Fibroblast of skin of left biceps (primary cell): Measurements from ENCODE around the gene STXBP2.

ENCODE experiments used
- DNase-seq, 2 experiments: peaks; one replicate each; pipeline ENCODE4 v3.0.0-alpha.2; 2013; ENCODE audit warnings: low read depth in 2 of 2

Gene STXBP2

DNA sequence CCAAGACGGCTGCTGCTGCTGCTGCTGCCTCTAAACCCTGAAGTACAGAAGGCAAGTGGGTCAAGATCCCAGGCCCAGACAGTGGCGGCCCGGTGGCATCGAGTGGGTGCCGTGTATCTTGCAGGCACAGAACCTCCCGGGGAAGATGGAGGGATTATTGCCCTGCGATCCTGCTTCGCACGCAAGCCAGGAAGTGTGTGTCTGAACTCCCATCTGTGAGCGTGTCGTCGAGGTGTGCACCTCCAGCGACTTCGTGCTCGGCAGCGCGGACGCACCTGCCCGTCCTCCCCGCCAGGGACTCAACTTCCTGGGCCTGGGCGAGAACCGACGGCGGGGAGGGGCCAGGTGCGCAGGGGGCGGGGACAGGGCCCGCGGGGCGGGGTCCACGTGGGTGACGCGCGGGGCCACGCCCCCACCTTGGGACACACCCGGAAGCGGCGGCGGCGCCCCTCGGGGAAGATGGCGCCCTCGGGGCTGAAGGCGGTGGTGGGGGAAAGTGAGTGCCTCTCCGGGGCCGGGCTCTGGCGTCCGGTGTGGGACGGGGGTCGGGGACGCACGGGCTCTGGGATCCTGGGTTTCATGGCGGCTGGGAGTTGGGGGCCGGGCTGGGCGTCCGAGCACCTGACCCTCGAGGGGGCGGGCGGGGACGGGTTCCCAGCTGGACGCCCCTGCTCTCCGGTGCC, at the start of gene STXBP2:
Gene STXBP2, plus strand, starts transcription at position 420 of the 683 bp plus-strand sequence. Its CDS starts 40 bp downstream, at position 460.
- DNase-seq = no peak

DNA sequence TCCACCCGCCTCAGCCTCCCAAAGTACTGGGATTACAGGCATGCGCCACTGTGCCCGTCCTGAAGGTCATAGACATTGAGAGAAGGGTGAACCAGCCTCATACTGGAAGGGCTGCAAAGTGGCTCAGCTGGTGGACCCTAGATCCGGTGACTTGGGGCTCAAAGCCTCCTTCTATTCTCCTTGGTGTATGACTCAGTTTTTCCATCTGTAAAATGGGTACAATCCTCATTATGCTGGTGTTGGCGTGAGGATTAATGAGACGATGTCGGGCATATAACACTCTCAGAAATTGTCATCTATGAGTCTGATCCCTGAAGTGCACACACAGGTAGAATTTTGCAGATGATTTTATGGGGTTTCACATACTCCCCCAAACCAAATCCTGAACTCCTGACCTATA, 47.1 kb upstream of the STXBP2 start:
- no peak for DNase-seq

DNA sequence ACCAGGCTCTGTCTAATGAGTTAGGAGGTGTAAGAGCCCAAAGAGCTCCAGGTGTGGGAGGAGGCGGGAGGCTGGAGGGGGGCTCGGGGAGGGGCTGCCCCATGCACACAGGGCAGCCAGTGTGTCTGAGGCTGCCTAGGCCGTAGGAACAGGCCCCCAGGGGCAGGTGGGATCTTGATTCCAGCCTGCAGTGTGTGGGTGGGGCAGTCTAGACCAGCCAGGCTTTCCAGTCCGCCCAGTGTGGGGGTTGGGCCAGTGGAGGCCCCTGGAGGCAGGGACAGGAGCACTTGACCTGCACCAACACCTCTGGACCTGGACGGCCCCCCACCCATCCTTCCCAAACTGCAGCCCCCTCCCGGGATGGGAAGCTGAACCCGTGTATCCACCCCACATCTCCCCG, 46.7 kb upstream of the STXBP2 start:
- no peak for DNase-seq

DNA sequence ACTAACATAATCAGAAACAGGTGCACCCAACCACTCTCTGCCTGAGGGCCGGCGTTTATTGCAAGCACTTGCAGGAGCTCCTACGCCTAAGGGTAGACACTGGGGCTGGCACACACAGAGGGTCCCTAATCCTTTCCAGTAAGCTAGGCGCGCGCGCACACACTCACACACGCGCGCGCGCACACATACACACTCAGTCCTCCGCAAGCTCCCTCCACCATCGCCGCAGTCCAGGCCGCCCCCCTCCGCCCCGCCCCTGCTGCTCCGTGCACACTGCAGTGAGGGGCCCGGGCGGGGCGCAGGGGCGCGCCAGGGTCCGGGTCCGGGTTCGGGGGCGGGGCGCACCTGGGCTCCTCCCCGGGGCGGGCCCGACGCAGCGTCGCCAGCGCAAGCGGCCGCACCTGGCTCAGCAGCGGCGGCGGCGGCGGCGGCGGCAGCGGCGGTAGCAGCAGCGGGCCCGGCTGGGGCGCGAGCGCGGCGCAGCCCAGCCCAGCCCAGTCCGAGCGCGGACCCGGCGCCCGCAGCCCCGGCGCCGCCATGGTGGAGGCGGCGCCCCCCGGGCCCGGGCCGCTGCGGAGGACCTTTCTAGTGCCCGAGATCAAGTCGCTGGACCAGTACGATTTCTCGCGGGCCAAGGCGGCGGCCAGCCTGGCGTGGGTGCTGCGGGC, 41.3 kb upstream of the STXBP2 start, which contains the start of gene CAMSAP3:
Gene CAMSAP3, plus strand, starts transcription at position 398 of the 668 bp plus-strand sequence. Its CDS starts 140 bp downstream, at position 538.
- DNase-seq = no peak

DNA sequence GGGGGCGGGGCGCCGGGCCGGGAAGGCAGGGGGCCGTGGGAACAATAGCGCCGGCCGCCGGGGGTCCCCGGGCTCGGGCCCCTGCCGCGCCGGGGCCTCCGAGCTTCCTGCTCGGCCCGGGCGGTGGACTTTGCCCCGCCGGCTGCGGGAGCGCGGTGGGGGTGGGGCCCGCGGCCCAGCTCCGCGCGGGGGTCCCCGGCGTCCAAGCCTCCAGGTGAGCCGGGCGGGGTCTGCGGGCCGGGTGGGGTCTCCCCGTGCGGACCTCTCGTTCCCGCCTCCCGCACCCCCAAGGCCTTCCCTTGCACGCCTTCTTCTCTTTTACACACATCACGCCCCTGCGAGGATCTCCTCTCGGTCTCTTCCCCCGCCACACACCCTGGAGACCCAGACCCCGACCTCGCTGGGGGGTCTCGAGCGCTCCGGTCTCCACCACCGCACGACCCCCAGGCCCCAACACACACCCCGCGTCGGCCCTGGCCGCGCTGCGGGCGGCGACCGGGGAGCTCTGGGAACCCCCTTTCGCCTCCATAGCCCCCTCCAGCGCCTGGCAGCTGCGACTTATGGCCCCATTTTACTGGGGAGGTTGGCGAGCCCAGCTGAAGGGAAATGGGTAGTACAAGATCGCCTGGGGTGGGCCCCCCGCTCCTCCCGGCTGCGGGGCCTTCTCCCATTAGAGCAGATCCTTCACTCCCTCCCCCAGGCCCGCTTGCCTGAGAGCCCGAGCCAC, 40.5 kb upstream of the STXBP2 start:
- DNase-seq = no peak

DNA sequence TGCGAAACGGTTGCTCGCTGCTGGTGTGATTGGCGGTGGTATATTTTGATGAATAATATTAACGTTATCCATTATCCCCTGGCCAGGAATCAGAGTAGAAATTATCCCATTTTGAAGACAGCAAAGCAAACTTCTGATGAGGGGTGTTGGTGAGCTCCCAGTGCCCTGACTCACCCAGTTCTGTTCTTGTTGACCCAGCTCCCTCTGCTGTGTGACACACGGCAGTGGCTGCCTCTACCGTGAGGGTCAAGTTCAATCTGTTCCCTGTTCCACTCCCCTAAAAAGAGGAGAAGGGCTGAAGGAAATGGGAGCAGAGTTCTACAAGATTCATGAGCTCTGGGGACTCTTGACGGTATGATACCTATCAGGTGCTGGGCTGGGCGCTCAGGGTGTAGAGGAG, 39.2 kb upstream of the STXBP2 start:
- no peak for DNase-seq

DNA sequence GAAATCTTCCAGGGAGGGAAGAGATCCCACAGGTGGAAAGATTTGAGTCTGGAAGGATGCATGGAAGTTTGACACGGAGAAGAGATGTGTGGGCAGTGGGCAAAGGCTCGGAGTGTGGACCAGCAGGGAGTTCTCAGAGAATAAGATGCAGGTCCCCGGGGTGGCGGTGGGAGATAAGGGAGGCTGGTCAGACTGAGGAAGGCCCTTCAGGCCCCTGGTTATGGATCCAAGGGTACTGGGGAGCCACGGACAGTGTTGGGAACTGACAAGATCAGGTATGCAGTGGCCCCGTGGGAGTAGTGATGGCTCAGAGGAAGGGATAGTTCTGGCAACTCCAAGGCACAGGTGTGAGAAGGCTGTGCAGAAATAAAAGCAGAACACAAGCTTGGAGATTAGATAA, 38.7 kb upstream of the STXBP2 start:
- no peak for DNase-seq

DNA sequence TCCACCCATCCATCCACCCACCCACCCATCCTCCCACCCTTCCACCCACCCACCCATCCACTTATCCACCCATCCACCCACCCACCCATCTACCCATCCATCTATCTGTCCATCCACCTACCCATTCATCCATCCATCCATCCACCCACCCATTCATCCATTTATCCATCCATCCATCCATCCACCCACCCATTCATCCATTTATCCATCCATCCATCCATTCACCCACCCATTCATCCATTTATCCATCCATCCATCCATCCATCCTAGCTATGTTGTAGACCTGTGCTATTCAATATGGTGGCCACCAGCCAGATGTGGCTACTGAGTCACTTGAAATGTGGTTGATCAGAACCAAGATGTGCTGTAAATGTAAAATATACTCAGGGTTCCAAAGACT, 36.2 kb upstream of the STXBP2 start:
- DNase-seq = no peak

DNA sequence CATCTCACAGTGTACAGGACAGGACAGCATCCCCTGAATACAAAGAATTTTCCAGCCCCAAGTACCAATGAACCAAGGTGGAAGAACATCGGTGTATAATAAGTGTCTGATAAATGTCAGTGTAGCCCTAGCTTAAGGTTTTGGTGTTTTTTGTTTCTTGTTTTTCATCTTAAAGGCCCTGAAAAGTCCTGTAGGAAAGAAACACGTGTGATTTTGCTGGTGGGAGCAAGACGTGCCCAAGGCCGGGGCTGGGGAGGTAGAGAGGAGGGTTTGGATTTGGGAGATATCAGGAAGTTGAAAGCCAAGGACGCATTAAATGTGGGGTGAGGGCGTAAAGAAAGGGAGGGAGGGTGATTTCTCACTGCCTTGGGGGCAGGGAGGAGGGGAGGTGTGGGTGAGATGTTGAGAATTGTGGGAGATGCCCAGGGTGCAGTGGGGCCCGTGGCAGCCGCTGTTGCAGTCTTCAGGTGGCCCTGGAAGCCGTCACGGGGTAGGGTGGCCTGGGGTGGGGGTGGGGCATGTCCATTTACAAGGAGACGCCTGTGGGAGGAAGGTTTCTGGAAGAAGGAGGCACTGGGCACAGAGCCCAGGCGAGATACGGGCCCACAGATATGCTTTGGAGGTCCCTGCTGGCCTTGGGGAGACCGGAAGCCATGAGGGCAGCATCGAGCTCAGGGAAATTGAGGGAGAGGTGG, 34.5 kb upstream of the STXBP2 start:
- DNase-seq = no peak

DNA sequence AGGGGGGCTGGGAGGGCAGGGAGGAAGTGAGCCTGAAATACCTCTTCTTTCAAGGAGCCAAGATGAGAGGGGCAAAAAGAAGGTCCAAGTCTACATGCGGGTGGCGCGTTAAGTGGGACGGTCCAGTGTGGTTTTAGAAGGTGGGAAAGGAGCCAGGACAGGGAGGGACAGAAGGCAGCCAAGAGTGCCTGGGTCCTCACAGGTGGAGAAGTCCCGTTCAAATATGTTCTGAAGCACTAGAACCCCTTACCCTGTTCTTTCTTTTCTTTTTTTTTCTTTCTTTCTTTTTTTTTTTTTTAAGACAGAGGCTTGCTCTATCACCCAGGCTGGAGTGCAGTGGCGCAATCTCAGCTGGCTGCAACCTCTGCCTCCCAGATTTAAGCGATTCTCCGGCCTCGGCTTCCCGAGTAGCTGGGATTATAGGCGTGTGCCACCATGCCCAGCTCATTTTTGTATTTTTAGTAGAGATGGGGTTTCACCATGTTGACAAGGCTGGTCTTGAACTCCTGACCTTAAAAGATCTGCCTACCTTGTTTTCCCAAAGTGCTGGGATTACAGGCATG, 33.9 kb upstream of the STXBP2 start:
- no peak for DNase-seq

DNA sequence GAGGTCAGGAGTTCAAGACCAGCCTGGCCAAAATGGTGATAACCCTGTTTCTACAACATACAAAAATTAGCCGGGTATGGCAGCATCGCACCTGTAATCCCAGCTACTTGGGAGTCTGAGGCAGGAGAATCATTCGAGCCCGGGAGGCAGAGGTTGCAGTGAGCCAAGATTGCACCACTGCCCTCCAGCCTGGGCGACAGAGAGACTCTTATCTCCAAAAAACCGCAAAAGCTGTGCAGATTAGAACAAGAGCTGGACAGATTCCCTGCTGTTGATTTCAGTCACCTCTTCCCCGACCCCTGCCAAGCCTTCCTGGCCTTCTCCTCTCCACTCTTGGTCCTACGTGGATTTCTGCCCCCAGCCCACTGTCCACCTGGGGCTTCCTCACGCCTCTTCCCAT, 33.0 kb upstream of the STXBP2 start:
- no peak for DNase-seq

DNA sequence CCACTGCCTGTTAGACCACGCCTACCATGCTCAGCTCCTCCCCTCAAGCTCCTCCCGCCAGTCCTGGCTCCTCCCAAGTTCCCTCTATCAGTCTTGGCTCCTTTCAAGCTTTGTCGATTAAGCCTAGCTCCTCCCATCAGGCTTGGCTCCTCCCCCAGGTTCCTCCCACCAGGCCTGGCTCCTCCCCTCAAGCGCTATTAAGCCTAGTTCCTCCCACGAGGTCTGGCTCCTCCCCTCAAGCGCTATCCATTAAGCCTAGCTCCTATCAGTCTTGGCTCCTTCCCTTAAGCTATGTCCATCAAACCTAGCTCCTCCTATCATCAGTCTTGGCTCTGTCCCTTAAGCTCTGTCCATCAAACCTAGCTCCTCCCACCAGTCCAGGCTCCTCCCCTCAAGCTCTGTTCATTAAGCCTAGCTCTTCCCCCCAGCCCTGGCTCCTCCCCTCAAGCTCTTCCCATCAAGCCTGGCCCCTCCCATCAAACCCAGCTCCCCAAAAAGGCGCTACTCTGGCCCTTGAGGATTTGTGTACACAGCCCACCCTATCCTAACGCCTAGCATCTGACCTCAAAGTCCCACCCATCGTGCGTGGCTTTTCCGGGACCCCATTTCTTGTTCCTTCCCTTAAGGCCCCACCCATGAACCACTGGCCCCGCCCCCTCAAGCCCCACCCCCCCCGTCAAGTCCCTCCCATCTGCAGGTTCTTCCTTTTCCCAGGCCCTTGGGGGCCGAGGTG, 31.3 kb upstream of the STXBP2 start:
- DNase-seq = no peak

DNA sequence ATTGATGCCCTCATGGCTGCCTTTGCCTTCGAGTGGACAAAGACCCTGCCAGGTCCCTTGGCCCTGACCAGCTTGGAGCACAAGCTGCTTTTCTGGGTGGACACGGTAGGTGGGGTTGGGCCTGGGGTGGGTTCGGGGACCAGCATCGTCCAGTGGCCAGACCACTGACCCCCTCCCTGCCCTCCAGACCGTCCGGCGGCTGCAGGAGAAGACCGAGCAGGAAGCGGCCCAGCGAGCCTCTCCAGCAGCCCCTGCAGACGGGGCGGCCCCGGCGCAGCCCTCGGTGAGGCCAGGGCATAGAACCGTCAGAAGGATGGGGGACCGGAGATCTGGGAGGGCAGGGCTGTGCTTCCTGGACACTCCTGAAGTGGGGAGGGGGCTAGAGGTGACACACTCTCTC, 30.6 kb upstream of the STXBP2 start:
- no peak for DNase-seq

DNA sequence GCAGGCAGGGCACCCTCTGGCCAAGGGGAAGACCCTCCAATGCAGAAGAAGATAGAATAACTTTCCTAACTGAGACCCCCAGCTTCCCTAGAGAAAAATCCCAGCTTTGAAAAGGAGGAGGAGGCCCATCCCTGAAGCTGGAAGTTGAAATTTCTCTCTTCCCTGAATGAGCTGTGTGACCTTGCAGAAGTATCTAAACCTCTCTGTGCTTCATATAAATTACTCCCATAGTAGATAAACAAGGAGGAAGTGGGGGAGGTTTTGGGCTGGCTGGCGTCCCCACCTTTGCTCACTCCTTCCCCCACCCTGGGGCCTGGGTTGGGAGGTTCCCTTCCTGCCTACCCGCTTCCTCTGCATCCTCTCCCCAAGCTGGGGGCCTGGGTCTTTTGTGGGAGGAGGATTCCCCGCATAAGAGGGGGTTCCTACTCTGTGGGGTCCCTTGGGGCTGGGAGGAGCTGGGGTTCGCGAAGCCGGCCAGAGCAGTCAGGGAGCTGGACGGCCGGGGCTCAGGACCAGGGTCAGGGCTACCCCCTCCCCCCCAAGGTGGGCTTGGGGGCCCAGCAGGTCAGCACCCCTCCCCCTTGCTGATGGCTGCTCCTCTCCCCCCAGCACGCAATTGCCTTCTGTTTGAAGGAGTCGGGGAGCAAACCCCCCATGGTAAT, 29.6 kb upstream of the STXBP2 start:
- DNase-seq = no peak

DNA sequence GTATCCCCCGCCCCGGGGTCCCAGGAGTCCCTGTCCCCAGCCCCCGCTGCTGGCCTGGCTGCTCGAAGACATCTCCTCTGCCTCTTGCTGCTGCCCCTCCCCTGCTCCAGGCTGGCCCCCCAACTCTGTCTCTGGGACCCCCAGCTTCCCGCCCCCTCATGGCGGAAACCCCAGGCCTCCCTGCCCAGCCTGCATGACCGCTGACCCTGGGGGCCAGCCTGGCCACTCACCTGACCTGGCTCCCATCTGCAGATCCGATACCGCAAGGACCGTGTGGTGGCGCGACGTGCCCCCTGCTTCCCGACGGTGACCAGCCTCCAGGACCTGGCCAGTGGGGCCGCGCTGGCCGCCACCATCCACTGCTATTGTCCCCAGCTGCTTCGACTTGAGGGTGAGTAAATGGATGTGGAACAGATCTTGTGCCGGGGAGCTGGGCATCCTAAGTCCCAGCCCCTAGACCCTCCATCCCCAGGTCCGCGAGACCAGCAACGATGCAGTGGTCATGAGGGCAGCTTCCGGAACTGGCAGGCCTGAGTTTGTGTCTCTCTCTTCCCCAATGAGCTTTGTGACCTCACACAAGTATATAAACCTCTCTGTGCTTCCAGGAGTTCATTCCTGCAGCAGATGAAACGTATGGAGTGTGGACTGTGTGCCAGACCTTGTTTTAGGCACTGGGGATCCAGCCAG, 28.9 kb upstream of the STXBP2 start:
- DNase-seq = no peak

DNA sequence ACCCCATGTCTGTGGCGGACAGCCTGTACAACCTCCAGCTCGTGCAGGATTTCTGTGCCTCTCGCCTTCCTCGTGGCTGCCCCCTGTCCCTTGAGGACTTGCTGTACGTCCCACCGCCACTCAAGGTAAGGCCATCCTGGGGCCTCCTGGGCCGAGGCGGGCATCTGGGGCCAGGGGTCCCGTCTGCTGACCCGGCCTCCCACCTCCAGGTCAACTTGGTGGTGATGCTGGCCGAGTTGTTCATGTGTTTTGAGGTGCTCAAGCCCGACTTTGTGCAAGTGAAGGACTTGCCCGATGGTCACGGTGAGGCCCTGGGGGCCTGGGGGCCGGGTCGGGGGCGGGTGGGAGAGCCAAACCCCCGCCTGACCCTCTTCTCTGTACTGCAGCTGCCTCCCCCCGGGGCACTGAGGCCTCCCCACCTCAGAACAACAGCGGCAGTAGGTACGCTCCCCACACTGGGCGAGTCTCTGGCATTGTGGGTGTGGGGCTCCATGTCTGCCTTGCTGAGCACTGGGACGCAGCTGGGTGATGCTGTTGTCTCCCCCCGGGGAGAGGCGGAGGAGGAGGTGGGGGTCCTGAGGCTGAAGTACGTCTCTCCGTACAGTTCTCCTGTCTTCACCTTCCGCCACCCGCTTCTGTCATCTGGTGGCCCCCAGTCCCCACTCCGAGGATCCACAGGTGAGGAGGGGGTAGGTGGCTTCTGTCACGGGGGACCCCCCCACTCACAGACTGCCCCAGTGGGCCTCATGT, 26.2 kb upstream of the STXBP2 start:
- DNase-seq = no peak

DNA sequence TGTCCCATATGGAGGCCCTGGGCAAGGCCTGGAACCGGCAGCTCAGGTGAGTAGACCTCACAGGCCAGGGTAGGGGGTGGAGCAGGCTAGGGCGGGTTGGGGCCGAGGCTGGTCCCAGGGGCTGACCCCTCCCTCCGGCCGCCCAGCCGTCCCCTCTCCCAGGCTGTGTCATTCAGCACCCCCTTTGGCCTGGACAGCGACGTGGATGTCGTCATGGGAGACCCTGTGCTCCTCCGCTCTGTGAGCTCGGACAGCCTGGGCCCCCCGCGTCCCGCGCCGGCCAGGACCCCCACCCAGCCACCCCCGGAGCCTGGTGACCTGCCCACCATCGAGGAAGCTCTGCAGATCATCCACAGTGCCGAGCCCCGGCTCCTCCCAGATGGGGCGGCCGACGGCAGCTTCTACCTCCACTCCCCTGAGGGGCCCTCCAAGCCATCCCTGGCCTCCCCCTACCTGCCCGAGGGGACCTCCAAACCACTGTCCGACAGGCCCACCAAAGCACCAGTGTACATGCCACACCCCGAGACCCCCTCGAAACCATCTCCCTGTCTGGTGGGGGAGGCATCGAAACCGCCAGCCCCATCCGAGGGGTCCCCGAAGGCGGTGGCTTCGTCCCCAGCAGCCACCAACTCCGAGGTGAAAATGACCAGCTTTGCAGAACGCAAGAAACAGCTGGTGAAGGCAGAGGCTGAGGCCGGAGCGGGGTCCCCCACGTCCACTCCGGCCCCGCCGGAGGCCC, 25.2 kb upstream of the STXBP2 start:
- DNase-seq = no peak
